Lung microvascular endothelial cell (primary cell): Measurements from ENCODE around the gene FUS. TPM values are rescaled to one million over a fixed set of nuclear protein-coding genes. Genes with fewer than 3 reads are reported as not detected.

Source experiments
- DNase-seq, 2 donors: peaks; one replicate each; pipeline versions ENCODE4 v3.0.0 to v3.0.0-alpha.2; 2010; ENCODE audit warnings: low read depth in 2 of 2
- total RNA-seq: library from RNA; depleted of rRNA; stranded (reverse); fragments of >200 nt; gene quantifications from 2 replicates; pipeline ENCODE4 v1.2.1, GENCODE V29; 2014

FUS gene
- total RNA-seq, 1 donor from 2014 or later: 26.8 TPM

GRCh38 chr16:31229501-31229900 lies 49.6 kb downstream of the FUS start:
- peak; percentile 31 to 37 for DNase-seq

DNA sequence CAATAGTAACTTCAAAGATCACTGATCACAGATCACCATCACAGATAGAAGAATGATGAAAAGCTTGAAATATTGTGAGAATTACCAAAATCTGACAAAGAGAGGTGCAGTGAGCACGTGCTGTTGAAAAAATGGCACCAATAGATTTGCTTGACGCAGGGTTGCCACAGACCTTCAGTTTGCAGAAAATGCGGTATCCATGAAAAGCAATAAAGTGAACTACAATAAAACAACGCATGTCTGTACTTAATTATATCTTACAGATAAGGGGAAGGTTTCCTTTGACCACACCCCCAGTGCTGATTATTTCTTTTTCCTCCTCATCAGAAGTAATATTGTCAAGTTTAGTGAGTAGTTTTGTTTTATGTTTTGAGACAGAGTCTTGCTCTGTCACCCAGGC lies 58.1 kb downstream of the FUS start:
- DNase-seq: no peak

Other genes with a start within 250 kb of the FUS start
- 22.9 and 24.8 TPM in 2 replicates for gene ORAI3, start 231.1 kb upstream of the FUS start, total RNA-seq
- 1.7 and 2.2 TPM in 2 replicates for gene SETD1A, start 222.4 kb upstream of the FUS start, total RNA-seq
- gene HSD3B7, start 194.9 kb upstream of the FUS start, total RNA-seq: 13.3 and 26.0 TPM in 2 replicates
- gene STX1B, start 169.5 kb upstream of the FUS start, total RNA-seq: under 0.01 and 0.40 TPM in 2 replicates
- gene STX4, start 146.6 kb upstream of the FUS start, total RNA-seq: 17.7 and 27.0 TPM in 2 replicates
- 5.0 and 6.0 TPM in 2 replicates for gene ZNF668, start 105.9 kb upstream of the FUS start, total RNA-seq
- gene ZNF646, start 105.7 kb upstream of the FUS start, total RNA-seq: 7.0 and 12.7 TPM in 2 replicates
- 0.40 and 0.44 TPM in 2 replicates for gene PRSS53, start 91.2 kb upstream of the FUS start, total RNA-seq
- 54.7 and 71.8 TPM in 2 replicates for gene VKORC1, start 85.3 kb upstream of the FUS start, total RNA-seq
- gene BCKDK, start 71.8 kb upstream of the FUS start, total RNA-seq: 10.0 and 12.3 TPM in 2 replicates
- gene KAT8, start 62.5 kb upstream of the FUS start, total RNA-seq: 24.2 and 35.3 TPM in 2 replicates
- gene PRSS8, start 44.4 kb upstream of the FUS start, total RNA-seq: not detected in 2 replicates
- 0.22 and 0.99 TPM in 2 replicates for gene PRSS36, start 30.1 kb upstream of the FUS start, total RNA-seq
- gene PYCARD, start 22.6 kb downstream of the FUS start, total RNA-seq: 48.8 and 54.5 TPM in 2 replicates
- not detected in 2 replicates for gene TRIM72, start 34.0 kb downstream of the FUS start, total RNA-seq
- gene PYDC1, start 37.0 kb downstream of the FUS start, total RNA-seq: not detected in 2 replicates
- gene ITGAM, start 79.8 kb downstream of the FUS start, total RNA-seq: under 0.01 TPM in 1 of 2 replicates, not detected in the other
- under 0.01 and 0.87 TPM in 2 replicates for gene ITGAX, start 175.0 kb downstream of the FUS start, total RNA-seq
- gene ITGAD, start 213.2 kb downstream of the FUS start, total RNA-seq: not detected in 2 replicates
- not detected in 2 replicates for gene COX6A2, start 248.2 kb downstream of the FUS start, total RNA-seq